Muscle of back (tissue), 10 donors: ENCODE measurements around the gene H2BK1. TPM values are rescaled to one million over a fixed set of nuclear protein-coding genes. Genes with fewer than 3 reads are reported as not detected.

Experiments
- polyA plus RNA-seq, 10 donors: library from polyadenylated mRNA; unstranded; fragments of 120-200 nt; gene quantifications; one replicate each; pipeline ENCODE4 v1.2.1, GENCODE V29; 2013; ENCODE audit not compliant: insufficient read length in 10 of 10

Gene H2BK1
- polyA plus RNA-seq, 10 donors: not detected

Other genes starting within 250 kb of the H2BK1 start
- 10 to 100 TPM; 10.6 to 19.5 (median 16.0) TPM for gene KCNH2, start 232.2 kb downstream of the H2BK1 start, polyA plus RNA-seq
- gene NOS3, start 219.5 kb downstream of the H2BK1 start, polyA plus RNA-seq: 1 to 10 TPM; 4.1 to 9.4 (median 6.6) TPM
- 1 to 10 TPM in 6 of 10 donors, under 1 TPM in 4; 0.45 to 2.0 (median 1.1) TPM for gene ATG9B, start 186.0 kb downstream of the H2BK1 start, polyA plus RNA-seq
- gene ABCB8, start 182.0 kb downstream of the H2BK1 start, polyA plus RNA-seq: 10 to 100 TPM; 12.9 to 34.9 (median 17.6) TPM
- 1 to 10 TPM; 2.1 to 6.4 (median 4.3) TPM for gene ASIC3, start 162.0 kb downstream of the H2BK1 start, polyA plus RNA-seq
- gene CDK5, start 152.6 kb downstream of the H2BK1 start, polyA plus RNA-seq: 10 to 100 TPM in 4 of 10 donors, 1 to 10 TPM in 6; 5.4 to 11.2 (median 9.4) TPM
- 10 to 100 TPM; 43.2 to 57.6 (median 53.7) TPM for gene SLC4A2, start 150.9 kb downstream of the H2BK1 start, polyA plus RNA-seq
- gene FASTK, start 129.7 kb downstream of the H2BK1 start, polyA plus RNA-seq: 10 to 100 TPM; 45.2 to 83.3 (median 64.0) TPM
- 10 to 100 TPM; 25.3 to 43.1 (median 29.8) TPM for gene TMUB1, start 127.0 kb downstream of the H2BK1 start, polyA plus RNA-seq
- 10 to 100 TPM; 53.5 to 84.1 (median 67.8) TPM for gene AGAP3, start 124.0 kb downstream of the H2BK1 start, polyA plus RNA-seq
- 1 to 10 TPM in 6 of 10 donors, under 1 TPM in 4; 0.66 to 3.3 (median 1.3) TPM for gene GBX1, start 42.8 kb downstream of the H2BK1 start, polyA plus RNA-seq
- 1 to 10 TPM; 1.0 to 4.5 (median 3.0) TPM for gene ASB10, start 23.2 kb downstream of the H2BK1 start, polyA plus RNA-seq
- 10 to 100 TPM; 13.2 to 23.8 (median 18.1) TPM for gene ABCF2, start 16.7 kb upstream of the H2BK1 start, polyA plus RNA-seq
- 10 to 100 TPM; 16.6 to 29.8 (median 22.4) TPM for gene CHPF2, start 22.0 kb upstream of the H2BK1 start, polyA plus RNA-seq
- gene SMARCD3, start 38.2 kb upstream of the H2BK1 start, polyA plus RNA-seq: 100 to 1,000 TPM in 9 of 10 donors, 10 to 100 TPM in 1; 96.8 to 165 (median 135) TPM
- 10 to 100 TPM; 31.2 to 40.8 (median 35.3) TPM for gene NUB1, start 131.3 kb upstream of the H2BK1 start, polyA plus RNA-seq
- gene WDR86, start 199.6 kb upstream of the H2BK1 start, polyA plus RNA-seq: 1 to 10 TPM; 1.7 to 7.5 (median 4.6) TPM
- gene CRYGN, start 229.7 kb upstream of the H2BK1 start, polyA plus RNA-seq: under 1 TPM in 7 of 10 donors, not detected in 3; 0.09 to 0.41 (median 0.30) TPM